Muscle of arm (tissue), 14 donors: ENCODE measurements around the gene ATG2B. TPM values are rescaled to one million over a fixed set of nuclear protein-coding genes. Genes with fewer than 3 reads are reported as not detected.

ENCODE experiments used
- DNase-seq: peaks from one replicate; pipeline ENCODE4 v3.0.0-alpha.2; 2013
- long read RNA-seq, 11 donors: transcript quantifications; one replicate each; lab custom pipeline, GENCODE V29; 2026
- polyA plus RNA-seq, 12 donors: library from polyadenylated mRNA; unstranded; fragments of 120-200 nt; gene quantifications; one replicate each; pipeline ENCODE4 v1.2.1, GENCODE V29; 2013; ENCODE audit not compliant: insufficient read length in 12 of 12

ATG2B gene
- polyA plus RNA-seq, result 10 to 100 TPM in 11 of 12 donors, not detected in 1; 11.8 to 24.1 (median 16.0) TPM
- long read RNA-seq, donor 1, partial matches to known transcripts, result 5 of 5 reads
- long read RNA-seq, donor 1, other reads (novel, unspliced or antisense), result 0 of 5 reads
- long read RNA-seq, donor 2, result 0 reads
- long read RNA-seq, donor 3, result 0 reads
- long read RNA-seq, donor 4, result 0 reads
- long read RNA-seq, donor 5, result 0 reads
- long read RNA-seq, donor 6, result 0 reads
- long read RNA-seq, donor 7, result 0 reads
- long read RNA-seq, donor 8, result 0 reads
- long read RNA-seq, donor 9, result 0 reads
- long read RNA-seq, donor 10, result 0 reads
- long read RNA-seq, donor 11, result 0 reads

DNA sequence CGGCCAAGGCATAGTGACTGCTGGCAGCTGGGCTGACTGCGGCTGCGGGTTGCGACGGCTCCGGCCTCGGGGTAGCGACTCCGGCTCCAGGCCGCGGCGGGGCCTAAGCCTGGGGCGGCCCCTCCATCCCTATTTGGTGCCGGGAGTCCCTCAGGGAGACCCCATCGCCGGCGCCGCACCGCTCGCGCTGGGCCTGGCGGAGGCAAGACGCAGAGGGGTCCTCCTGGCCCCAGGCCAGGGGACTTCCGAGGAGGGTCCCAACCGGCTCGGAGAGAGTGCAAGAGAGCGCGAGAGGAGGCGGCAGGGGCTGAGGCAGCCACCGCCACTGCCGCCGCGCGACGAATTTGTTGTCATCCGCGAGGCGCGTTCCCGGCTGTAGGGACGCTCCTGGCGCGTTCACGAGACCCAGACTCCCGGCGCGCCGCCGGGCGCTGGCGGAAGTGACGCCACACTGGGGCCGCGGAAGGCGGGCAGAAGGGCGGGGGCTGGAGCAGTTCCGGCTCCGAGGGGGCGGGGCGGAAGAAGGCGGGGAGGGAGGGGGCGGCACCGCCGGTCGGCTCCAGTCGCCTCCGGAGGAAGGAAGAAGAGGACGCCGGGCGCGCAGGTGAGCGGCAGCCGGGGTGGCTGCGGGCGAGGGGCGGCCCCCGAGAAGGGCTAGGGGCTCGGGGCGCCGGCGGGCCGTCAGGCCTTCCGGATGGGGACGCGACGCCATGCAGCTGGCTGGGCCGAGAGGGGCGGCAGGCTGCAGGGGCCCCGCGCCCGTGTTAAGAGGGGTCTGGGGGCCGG, at the start of gene ATG2B, which contains the start of gene GSKIP:
ATG2B (minus strand) TSS at position 377 of the 786 bp plus-strand sequence; CDS start at position 12, 365 bp downstream.
GSKIP (plus strand) TSS at position 562 of the 786 bp plus-strand sequence. CDS start 18,722 bp downstream, outside the sequence.
- DNase-seq, result peak; percentile 97

DNA sequence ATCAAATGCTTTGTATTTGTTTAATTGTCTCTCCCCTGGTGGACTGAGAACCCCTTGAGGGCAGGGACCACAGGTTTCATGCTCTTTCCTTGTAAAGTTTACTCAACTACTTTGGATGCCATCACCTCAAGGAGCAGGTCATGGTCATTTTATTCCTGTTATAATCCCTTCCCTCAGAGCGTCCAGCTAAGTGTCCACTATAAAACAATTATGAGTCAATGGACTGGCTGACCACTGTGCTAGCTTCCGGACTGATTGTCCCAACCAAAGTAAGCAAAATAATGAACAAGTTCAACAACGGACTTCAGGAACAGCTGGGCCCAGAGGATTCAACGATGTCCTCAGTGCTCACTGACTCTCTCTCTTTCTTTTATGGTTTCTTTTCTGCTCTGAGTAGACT, 47.0 kb upstream of the ATG2B start:
- no peak for DNase-seq

DNA sequence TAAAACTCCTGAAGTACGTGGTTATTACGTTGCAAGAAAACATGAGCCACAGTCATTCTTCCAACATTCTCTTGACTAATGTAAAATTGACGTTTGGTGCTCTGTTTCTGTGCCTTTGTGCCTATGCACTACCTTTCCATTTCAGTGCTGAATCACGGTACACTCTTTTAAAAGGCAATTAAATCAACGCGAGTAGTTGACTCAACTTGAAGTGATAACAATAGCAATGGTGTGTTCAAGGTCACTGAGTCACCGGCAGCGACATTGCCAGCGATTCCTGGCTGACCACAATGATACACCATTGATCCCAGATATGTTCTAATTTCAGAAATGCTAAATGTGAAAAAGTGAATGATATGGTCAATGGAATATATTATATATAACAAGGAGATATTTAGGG, 46.6 kb upstream of the ATG2B start:
- DNase-seq, result no peak

GRCh38 chr14:96408608-96409007, 45.5 kb upstream of the ATG2B start:
- no peak for DNase-seq

DNA sequence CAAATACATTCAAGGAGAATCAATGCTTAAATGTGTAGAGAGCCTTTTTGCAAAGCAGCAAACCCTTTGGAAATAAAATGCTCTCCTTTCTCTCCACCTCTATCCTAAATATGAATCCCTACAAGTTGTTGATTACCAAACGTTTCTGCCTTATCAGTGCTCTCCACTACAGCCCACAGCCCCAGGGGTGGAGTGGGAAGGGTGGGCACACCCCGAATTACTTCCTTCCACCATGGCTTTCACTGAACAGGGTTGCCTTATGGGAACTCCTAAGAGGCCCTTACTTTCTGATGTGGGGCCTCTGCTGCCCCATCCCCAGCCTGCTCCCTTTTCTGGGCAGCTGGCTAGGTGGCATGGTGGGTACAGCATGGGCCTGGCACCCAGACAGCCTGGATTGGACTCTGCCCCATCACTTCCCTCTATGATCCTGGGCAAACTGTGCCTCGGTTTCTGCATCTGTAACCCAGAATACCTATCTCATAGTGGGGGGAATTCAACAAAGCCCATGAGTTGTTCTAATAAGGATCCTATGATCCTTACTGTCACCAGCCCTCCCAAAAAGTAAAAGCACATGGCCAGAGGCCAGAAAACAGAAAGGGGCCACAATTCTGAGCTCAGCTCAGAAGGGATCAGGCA, 44.9 kb upstream of the ATG2B start:
- no peak for DNase-seq

DNA sequence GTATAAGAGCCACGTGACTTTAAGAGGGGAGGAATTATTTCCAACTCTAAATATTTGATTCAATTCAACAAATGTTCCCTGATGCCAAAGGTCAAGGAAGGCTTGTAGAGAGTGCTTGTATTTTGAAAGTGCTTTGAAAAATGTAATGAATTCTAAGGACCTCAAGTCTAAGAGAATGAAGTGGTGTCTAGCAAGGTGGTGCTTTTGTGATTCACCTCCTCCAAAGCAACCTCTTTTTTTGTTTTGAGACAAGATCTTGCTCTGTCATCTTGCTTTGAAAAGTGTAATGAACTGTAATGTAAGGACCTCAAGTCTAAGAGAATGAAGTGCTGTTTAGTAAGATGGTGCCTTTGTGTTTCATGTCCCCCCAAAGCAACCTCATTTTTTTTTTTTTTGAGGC, 42.5 kb upstream of the ATG2B start:
- DNase-seq, result no peak

DNA sequence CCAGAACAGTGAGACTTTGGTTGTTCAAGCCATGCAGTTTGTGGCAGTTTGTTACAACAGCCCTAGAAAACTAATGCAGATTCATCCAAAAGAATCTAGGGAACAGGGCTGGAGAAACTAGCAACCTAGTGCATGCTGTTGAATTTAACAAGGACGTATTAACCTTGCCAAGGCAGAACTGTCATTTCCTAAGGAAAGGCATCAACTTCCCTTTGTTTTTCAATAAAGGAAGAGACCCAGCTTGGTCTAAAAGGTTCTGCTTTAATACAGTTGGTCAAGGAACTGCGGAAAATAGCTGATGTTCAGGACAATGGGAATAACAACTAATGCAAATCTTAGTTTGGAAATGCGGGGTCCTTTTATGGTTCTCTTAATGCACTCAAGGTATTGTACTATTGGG, 40.3 kb upstream of the ATG2B start:
- DNase-seq, result no peak

- DNase-seq, result no peak
Measured at GRCh38 chr14:96400495-96400894, 37.4 kb upstream of the ATG2B start.

GRCh38 chr14:96399405-96399804, 36.3 kb upstream of the ATG2B start:
- no peak for DNase-seq

DNA sequence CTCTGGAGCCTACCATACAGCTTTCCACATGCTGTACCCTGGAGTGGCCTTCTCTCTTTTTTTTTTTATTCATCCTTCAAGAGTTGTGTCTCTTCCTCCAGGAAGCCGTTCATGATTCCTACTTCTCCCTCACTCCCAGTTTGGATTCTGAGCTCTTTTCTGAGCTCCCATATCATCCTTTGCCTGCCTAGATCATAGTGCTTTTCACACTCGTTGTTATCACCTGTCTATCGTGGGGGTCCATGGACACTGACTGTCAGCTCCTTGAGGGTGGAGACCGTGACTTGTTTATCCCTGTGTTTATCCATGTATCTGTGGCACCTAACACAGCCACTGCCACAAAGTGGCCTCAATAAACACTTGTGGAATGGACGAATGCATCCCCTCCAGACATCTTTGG, 35.8 kb upstream of the ATG2B start:
- DNase-seq, result no peak

- DNase-seq, result no peak
Measured at GRCh38 chr14:96398432-96398831, 35.3 kb upstream of the ATG2B start.

- DNase-seq, result no peak
Measured at GRCh38 chr14:96394047-96394815, 31.1 kb upstream of the ATG2B start.

- no peak for DNase-seq
Measured at GRCh38 chr14:96393071-96393691, 30.0 kb upstream of the ATG2B start.

DNA sequence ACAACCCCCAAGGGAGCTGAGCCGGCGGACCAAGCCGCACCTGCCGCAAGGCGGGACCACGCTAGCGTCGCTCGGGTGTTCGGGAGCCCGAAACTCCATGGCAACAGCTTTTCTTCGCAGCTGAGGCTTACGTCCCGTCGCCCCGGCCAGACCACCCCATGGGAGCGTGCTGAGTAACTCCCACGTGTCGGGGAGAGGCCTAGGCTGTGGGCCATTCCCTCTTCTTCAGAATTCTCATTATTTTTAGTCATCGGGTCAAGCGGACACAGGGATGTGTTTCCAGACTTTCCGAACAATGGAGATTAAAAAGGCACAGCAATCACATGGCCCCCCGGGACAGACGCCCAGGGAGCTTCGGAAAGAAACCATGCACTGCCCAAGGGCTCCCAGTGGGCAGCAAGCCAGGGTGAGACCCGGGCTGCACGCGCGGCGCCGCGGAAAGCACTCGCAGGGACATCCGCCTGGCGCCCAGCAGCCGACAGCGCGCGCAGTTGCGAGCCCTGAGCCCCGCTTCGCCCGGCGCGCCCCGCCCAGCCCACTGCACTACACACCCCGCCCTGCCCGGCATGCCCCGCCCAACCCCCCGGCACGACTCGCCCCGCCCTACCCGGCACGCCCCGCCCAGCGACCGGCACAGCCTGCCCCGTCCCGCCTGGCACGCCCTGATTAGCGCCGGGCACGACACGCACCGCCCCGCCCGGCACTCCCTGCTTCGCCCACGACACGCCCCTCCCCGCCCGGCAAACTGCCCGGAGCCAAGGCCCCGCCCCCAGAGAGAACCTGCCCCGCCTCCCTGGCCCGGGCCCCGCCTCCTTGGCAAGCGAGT, 28.4 kb upstream of the ATG2B start:
- DNase-seq, result peak; percentile 78

- no peak for DNase-seq
Measured at GRCh38 chr14:96390965-96391292, 27.8 kb upstream of the ATG2B start.

DNA sequence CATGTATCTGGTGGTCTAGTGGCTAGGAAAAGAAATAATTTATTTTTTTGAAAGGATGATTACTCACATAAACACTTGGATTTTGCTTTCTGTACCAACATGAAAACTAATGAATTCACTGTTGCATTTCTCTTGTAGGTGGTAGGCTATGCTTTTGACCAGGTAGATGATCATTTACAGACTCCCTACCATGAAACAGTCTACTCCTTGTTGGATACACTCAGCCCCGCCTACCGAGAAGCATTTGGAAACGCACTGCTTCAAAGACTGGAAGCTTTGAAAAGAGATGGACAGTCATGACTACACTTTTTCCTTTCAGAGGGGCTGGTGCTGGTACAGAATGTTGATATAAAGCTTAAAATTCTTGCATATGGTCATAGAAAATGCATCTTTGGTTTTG, 22.2 kb upstream of the ATG2B start:
- DNase-seq, result no peak

DNA sequence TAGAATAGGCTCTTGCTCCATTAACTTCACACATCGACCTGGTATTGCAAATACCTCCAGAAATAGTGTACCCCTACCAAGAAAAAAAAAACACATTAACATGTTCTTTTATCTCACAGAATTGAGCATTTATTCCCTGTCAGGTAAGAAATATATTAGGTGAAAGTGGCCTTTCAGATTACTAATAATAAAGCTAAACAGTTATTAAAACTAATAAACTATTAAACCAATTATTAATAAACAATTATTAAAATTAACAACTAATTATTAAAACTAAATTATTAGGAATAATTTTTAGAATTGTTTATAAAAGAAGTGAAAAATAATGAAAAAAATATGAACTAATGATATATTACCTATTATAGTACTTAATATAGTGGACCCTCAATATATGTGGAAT, 21.6 kb upstream of the ATG2B start:
- no peak for DNase-seq

GRCh38 chr14:96384053-96384452, 20.9 kb upstream of the ATG2B start:
- DNase-seq, result no peak

- no peak for DNase-seq
Measured at GRCh38 chr14:96383445-96383844, 20.3 kb upstream of the ATG2B start.

- no peak for DNase-seq
Measured at GRCh38 chr14:96380735-96381134, 17.6 kb upstream of the ATG2B start.

- DNase-seq, result no peak
Measured at GRCh38 chr14:96376093-96376492, 13.0 kb upstream of the ATG2B start.
